Measurements from ENCODE around the gene WNT1.

- TF ChIP-seq CTCF (IDR thresholded peaks at IDR 0.05; ENCODE audit: poor library complexity, severe bottlenecking) (no peak), EZH2 (IDR thresholded peaks at IDR 0.05; ENCODE audit: borderline replicate concordance, insufficient read depth, low read length, poor library complexity, severe bottlenecking) (no peak), EP300 (conservative IDR thresholded peaks at IDR 0.05; ENCODE audit: poor library complexity, severe bottlenecking) (no peak), POLR2AphosphoS5 (IDR thresholded peaks at IDR 0.05) (no peak), TAF1 (IDR thresholded peaks at IDR 0.05; ENCODE audit: low read depth) (no peak), REST (IDR thresholded peaks at IDR 0.05; ENCODE audit: borderline replicate concordance) (no peak)
Observed at GRCh38 chr12:48991247-48992050, 13.3 kb downstream of the WNT1 start.
